Subcutaneous adipose tissue (tissue), 4 donors: ENCODE measurements around the gene AGBL1. TPM values are rescaled to one million over a fixed set of nuclear protein-coding genes. Genes with fewer than 3 reads are reported as not detected.

Experiments used
- total RNA-seq, 4 donors: library from RNA; depleted of rRNA; stranded (reverse); fragments of >200 nt; gene quantifications; one replicate each; pipeline ENCODE4 v1.1.0, GENCODE V29; 2016
- TF ChIP-seq, protein P1 (sequence below): fragments of 450-650 bp; IDR thresholded peaks from one replicate; pipeline ENCODE4 v1.5.1; 2016; ENCODE audit warnings: low read depth, mild to moderate bottlenecking, control low read depth, antibody characterized with exemption, moderate library complexity

Gene AGBL1
- total RNA-seq, 4 donors from 2014 or later, result not detected

DNA sequence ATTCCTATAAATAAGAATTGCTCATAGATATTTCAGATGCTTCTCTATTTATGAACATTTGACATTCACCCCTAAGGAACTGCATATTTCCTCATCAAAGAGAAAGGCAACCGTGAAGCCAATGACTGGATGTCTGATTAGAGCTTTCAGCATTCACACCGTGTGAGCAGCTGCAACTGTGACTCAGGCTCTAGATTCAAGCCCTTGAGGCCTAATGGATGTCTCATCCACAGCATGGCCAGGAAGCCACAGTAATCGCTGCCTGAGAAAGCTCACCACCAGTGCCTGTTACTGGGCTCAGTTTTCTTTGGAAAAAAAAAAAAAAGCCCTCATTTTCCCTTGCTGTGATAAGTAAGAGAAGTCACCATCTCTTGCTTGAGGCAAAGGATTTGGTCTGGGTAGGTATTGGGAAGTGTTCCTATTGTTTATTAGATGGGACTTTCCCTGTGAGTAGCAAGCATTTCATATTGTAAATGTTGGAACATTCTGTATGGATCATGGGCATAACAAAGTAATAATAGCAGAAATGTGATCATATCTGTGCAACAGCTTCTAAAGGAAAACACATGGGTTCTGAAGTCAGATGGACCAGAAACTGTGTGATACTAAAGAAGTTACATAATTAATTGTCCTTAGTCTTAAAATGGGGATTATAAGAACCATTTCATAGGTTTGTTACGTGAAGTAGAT is 783.7 kb downstream of the AGBL1 start:
- TF ChIP-seq, protein P1, sequence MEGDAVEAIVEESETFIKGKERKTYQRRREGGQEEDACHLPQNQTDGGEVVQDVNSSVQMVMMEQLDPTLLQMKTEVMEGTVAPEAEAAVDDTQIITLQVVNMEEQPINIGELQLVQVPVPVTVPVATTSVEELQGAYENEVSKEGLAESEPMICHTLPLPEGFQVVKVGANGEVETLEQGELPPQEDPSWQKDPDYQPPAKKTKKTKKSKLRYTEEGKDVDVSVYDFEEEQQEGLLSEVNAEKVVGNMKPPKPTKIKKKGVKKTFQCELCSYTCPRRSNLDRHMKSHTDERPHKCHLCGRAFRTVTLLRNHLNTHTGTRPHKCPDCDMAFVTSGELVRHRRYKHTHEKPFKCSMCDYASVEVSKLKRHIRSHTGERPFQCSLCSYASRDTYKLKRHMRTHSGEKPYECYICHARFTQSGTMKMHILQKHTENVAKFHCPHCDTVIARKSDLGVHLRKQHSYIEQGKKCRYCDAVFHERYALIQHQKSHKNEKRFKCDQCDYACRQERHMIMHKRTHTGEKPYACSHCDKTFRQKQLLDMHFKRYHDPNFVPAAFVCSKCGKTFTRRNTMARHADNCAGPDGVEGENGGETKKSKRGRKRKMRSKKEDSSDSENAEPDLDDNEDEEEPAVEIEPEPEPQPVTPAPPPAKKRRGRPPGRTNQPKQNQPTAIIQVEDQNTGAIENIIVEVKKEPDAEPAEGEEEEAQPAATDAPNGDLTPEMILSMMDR, result no peak

DNA sequence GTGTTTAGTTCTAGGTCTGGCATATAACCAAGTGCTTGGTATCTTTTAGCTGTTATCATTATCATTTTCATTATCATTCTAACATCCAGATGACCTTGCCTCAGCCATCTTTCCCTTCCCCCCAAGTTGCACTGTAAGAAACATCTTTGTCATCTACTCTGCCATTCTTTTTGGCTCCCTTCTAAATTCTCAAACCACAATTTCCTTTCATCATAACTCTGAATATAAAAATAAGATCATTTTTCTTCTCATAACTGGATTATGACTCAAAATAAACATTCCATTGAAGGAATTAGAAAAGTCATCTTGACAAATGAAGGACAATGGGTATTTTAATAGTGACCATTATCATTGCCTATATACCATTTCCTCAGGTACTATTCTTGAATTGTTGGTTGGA is 786.2 kb downstream of the AGBL1 start:
- TF ChIP-seq, protein P1, result no peak

DNA sequence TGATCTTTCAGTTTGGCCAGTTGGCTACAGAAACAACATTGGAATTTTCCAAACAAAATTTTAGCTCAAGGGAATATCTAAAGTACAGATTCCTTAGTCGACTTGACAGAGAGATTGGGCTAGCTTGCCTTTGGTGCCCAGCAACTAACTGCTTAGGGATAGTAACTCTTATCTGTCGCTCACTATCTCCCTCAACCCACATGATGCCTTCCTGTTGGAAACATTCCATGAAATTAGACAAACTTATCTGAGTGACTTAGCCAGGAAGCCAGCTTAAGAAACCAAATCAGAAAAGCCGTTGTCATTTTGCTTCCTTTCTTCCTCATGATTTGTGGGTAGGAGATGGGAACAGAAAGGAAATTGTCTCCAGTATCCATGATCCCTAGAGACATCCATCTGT is 791.2 kb downstream of the AGBL1 start:
- TF ChIP-seq, protein P1, result no peak

DNA sequence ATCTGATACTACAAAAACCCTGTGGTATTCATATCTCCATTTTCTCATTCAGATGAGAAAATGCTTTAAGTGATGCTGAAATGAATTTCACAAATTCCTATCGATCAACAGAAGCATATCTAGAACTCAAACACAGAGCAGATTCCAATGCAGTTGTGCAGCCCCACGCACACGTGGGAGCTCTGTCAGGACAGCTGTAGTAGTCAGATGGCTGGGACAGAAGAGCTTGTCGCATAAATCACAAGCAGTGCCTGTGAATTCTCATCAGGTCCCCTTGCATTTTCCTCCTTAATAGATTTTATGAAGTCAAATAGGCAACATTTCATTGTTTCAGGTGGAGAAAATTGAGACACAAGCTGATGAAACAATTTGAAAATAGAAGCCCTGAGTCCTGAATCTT is 792.3 kb downstream of the AGBL1 start:
- TF ChIP-seq, protein P1, result no peak

DNA sequence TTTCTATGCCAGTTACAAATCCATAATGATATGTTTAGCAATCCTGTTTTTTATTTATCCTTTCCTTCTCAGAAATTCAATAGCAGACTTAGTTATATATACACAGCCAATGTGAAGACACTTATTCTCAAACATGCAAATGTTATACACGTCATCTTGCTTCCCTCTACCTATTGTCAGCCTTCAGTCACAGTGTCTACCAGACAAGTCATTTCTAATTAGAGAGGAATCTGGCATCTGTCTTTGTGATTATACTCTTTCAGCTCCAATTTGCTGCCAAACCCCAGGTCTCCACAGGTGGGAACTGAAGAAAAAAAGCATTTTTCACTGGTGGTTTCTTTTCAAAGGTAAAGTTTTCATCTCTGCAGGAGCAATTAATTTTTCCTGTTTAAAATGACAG is 793.1 kb downstream of the AGBL1 start:
- TF ChIP-seq, protein P1, result no peak

DNA sequence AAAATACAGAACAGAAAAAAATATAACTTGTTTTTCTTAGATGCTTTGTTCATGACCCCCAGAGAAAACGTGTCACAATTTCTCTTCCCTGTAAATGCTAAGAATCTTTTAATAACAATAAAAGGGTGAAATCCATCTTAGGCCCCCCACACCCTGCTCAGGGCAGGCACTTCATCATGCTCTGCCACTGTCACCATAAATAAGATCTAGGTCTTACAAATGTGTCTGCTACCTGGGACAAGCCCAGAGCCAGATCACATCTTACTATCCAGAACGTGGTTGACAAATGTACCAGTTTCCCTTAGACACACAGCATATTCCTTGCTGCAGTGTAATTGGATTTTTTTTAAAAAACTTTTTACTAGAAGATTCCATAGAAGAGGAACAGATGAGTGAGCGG is 795.4 kb downstream of the AGBL1 start:
- TF ChIP-seq, protein P1, result no peak

DNA sequence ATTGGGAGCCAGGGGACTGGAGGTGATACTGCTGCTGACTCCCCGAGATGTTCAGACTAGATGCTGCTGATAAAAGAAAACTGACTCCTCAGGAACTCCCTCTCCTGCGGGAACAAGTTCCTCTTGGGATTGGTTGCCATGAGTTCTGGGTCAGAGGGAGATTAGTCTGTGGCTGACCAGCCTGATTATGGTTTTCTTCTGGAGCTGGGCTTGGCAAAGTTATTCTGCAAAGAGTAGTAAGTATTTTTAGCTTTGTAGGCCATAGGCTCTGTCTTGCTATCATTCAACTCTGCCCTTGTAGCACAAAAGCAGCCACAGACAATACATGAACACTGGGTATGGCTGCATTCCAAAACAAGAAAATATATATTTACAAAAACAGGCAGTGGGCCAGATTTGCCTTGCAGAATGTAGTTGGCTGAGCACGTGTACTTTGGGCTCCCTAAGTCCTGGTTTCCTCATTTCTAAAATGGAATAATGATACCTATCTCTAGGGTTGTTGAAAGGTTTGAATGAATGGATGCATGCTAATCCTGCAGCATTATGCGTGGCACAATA is 796.8 kb downstream of the AGBL1 start:
- TF ChIP-seq, protein P1, result no peak
